ENCODE results near the gene PHLDB2.

Gene PHLDB2

GRCh38 chr3:111850537-111850936 is 8.5 kb upstream of the PHLDB2 start:
- TF ChIP-seq ARNT (IDR thresholded peaks at IDR 0.05) (no peak), ELF4 (IDR thresholded peaks at IDR 0.05) (no peak), BHLHE40 (IDR thresholded peaks at IDR 0.05; ENCODE audit: borderline replicate concordance) (no peak), FOXA1 (IDR thresholded peaks at IDR 0.05) (no peak), ZNF384 (IDR thresholded peaks at IDR 0.05) (no peak), LEF1 (IDR thresholded peaks at IDR 0.05; ENCODE audit: borderline replicate concordance) (no peak), FOXK2 (IDR thresholded peaks at IDR 0.05) (no peak), HDGF (IDR thresholded peaks at IDR 0.05; ENCODE audit: borderline replicate concordance) (no peak), SP1 (IDR thresholded peaks at IDR 0.05) (no peak)
- CTCF ChIA-PET: no interaction called here
- no peak for DNase-seq (ENCODE audit: extremely low spot score)
- POLR2A ChIA-PET: no interaction called here

- DNase-seq (ENCODE audit: extremely low spot score): no peak
- TF ChIP-seq FOXA1 (IDR thresholded peaks at IDR 0.05): no peak
- no peak for TF ChIP-seq SUZ12 (IDR thresholded peaks at IDR 0.05)
- TF ChIP-seq ARNT (IDR thresholded peaks at IDR 0.05): no peak
- ChIA-PET POLR2A (interaction anchor here (1.0 kb wide), 1 partner anchor 9 kb away, joined by 5 read pairs; no protein-coding TSS in a partner anchor), CTCF (interaction anchor here (0.7 to 1.0 kb wide), 2 partner anchors 133 to 134 kb away, joined by 4 to 6 read pairs; no protein-coding TSS in a partner anchor)
These were observed 7.5 kb upstream of the PHLDB2 start for GRCh38 chr3:111851511-111851954.

DNA sequence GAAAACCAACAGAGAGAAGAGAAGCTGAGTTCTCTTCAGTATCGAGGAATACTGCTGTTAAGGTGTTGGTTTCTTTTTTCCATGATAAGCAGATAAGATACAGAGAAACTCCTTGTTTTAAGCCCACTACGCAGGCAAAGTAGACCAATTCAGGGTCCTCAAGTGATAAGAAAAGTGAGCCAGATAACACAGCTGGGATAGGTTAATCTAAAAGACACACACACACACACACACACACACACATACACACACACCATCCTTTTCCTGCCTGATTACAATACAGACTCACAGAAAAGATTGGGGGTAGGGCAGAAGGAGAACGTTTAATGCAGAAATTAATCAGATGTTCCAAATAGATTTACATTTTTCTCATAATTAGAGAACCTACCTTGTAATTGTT is 6.5 kb upstream of the PHLDB2 start:
- POLR2A ChIA-PET: no interaction called here
- DNase-seq (ENCODE audit: extremely low spot score): no peak
- CTCF ChIA-PET: no interaction called here
- TF ChIP-seq L3MBTL2 (conservative IDR thresholded peaks at IDR 0.05) (no peak), FOXA1 (IDR thresholded peaks at IDR 0.05) (no peak), FOXK2 (IDR thresholded peaks at IDR 0.05) (no peak), ARNT (IDR thresholded peaks at IDR 0.05) (no peak), SP1 (IDR thresholded peaks at IDR 0.05) (no peak), BHLHE40 (IDR thresholded peaks at IDR 0.05; ENCODE audit: borderline replicate concordance) (no peak), NFRKB (IDR thresholded peaks at IDR 0.05) (no peak), ELF4 (IDR thresholded peaks at IDR 0.05) (no peak), HDGF (IDR thresholded peaks at IDR 0.05; ENCODE audit: borderline replicate concordance) (no peak), FOXM1 (IDR thresholded peaks at IDR 0.05; ENCODE audit: borderline replicate concordance) (no peak), SUZ12 (IDR thresholded peaks at IDR 0.05) (no peak), CTBP1 (IDR thresholded peaks at IDR 0.05; ENCODE audit: borderline replicate concordance) (no peak)
- TF ChIP-seq, protein P1, sequence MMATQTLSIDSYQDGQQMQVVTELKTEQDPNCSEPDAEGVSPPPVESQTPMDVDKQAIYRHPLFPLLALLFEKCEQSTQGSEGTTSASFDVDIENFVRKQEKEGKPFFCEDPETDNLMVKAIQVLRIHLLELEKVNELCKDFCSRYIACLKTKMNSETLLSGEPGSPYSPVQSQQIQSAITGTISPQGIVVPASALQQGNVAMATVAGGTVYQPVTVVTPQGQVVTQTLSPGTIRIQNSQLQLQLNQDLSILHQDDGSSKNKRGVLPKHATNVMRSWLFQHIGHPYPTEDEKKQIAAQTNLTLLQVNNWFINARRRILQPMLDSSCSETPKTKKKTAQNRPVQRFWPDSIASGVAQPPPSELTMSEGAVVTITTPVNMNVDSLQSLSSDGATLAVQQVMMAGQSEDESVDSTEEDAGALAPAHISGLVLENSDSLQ (IDR thresholded peaks at IDR 0.05): no peak

- DNase-seq (ENCODE audit: extremely low spot score): no peak
- ChIA-PET CTCF (interaction anchor here (0.5 kb wide), 1 partner anchor 137 kb away, joined by 3 read pairs; no protein-coding TSS in a partner anchor), POLR2A (no interaction called here)
- no peak for TF ChIP-seq ARNT (IDR thresholded peaks at IDR 0.05)
- no peak for TF ChIP-seq L3MBTL2 (conservative IDR thresholded peaks at IDR 0.05)
- no peak for TF ChIP-seq SP1 (IDR thresholded peaks at IDR 0.05)
- TF ChIP-seq BHLHE40 (IDR thresholded peaks at IDR 0.05; ENCODE audit: borderline replicate concordance): no peak
- TF ChIP-seq FOXK2 (IDR thresholded peaks at IDR 0.05): no peak
- TF ChIP-seq TARDBP (IDR thresholded peaks at IDR 0.05): no peak
- no peak for TF ChIP-seq ZNF384 (IDR thresholded peaks at IDR 0.05)
- no peak for TF ChIP-seq NFRKB (IDR thresholded peaks at IDR 0.05)
- TF ChIP-seq, protein P1 (IDR thresholded peaks at IDR 0.05): no peak
- TF ChIP-seq CTBP1 (IDR thresholded peaks at IDR 0.05; ENCODE audit: borderline replicate concordance): no peak
These were observed 6.0 kb upstream of the PHLDB2 start for GRCh38 chr3:111853068-111853467.

- CTCF ChIA-PET: no interaction called here
- no peak for DNase-seq (ENCODE audit: extremely low spot score)
- POLR2A ChIA-PET: no interaction called here
- TF ChIP-seq CTBP1 (IDR thresholded peaks at IDR 0.05; ENCODE audit: borderline replicate concordance) (no peak), HDGF (IDR thresholded peaks at IDR 0.05; ENCODE audit: borderline replicate concordance) (no peak), NFRKB (IDR thresholded peaks at IDR 0.05) (no peak)
These were observed 4.1 kb upstream of the PHLDB2 start for GRCh38 chr3:111854990-111855389.

- CTCF ChIA-PET: interaction anchor here (0.6 kb wide), 1 partner anchor 76 kb away, joined by 3 read pairs; no protein-coding TSS in a partner anchor
- no peak for DNase-seq (ENCODE audit: extremely low spot score)
- no peak for TF ChIP-seq CTBP1 (IDR thresholded peaks at IDR 0.05; ENCODE audit: borderline replicate concordance)
- no peak for TF ChIP-seq SP1 (IDR thresholded peaks at IDR 0.05)
- TF ChIP-seq, protein P1 (IDR thresholded peaks at IDR 0.05): no peak
- TF ChIP-seq LEF1 (IDR thresholded peaks at IDR 0.05; ENCODE audit: borderline replicate concordance): no peak
- TF ChIP-seq TARDBP (IDR thresholded peaks at IDR 0.05): no peak
- TF ChIP-seq FOXM1 (IDR thresholded peaks at IDR 0.05; ENCODE audit: borderline replicate concordance): no peak
- TF ChIP-seq ARNT (IDR thresholded peaks at IDR 0.05): no peak
- no peak for TF ChIP-seq SUZ12 (IDR thresholded peaks at IDR 0.05)
- TF ChIP-seq FOXK2 (IDR thresholded peaks at IDR 0.05): no peak
- TF ChIP-seq FOXA1 (IDR thresholded peaks at IDR 0.05): no peak
- TF ChIP-seq L3MBTL2 (conservative IDR thresholded peaks at IDR 0.05): no peak
These were observed 2.6 kb upstream of the PHLDB2 start for GRCh38 chr3:111856501-111856900.

DNA sequence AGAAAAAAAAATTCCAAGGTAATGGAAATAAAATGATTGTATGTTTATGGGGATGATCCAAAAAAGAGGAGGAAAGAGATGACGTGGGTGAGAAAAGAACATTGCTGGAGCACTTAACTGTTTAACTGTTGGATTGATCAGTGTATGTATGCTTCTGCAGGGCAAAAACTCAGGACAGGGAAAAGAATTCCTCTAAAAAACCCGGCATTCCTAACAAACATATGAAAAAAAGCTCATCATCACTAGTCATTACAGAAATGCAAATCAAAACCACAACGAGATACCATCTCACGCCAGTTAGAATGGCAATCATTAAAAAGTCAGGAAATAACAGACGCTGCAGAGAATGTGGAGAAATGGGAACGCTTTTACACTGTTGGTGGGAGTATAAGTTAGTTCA is 1.6 kb upstream of the PHLDB2 start:
- CTCF ChIA-PET: no interaction called here
- no peak for DNase-seq (ENCODE audit: extremely low spot score)
- POLR2A ChIA-PET: no interaction called here
- TF ChIP-seq, protein P1 (IDR thresholded peaks at IDR 0.05): no peak
- TF ChIP-seq NFRKB (IDR thresholded peaks at IDR 0.05) (no peak), FOXK2 (IDR thresholded peaks at IDR 0.05) (no peak), ZNF384 (IDR thresholded peaks at IDR 0.05) (no peak), SUZ12 (IDR thresholded peaks at IDR 0.05) (no peak), FOXA1 (IDR thresholded peaks at IDR 0.05) (no peak), CTBP1 (IDR thresholded peaks at IDR 0.05; ENCODE audit: borderline replicate concordance) (no peak)

More at GRCh38 chr3:111856501-111856900, 2.6 kb upstream of the PHLDB2 start:
- POLR2A ChIA-PET: no interaction called here

Measured in HEK293T (cell line).